GM13977 (cell line): Measurements from ENCODE around the gene TMC6.

Source experiments
- DNase-seq: peaks from one replicate; pipeline ENCODE4 v3.0.0; 2012; ENCODE audit warnings: low spot score
- in situ Hi-C: fragments of 300-500 bp; cut with MboI; formaldehyde crosslinking; loops from one replicate; pipeline ENCODE4 v1.12.0; 2022; ENCODE audit warnings: low sequenced_read_pairs, low pct_unique_long_range_greater_than_20kb, mixed read lengths, inconsistent platforms; ENCODE audit not compliant: unreplicated experiment
- TF ChIP-seq, protein P1 (sequence below): IDR thresholded peaks from 2 replicates; pipeline ENCODE4 v1.5.1; 2012; ENCODE audit warnings: mild to moderate bottlenecking, control low read depth; ENCODE audit not compliant: insufficient read depth; ENCODE audit errors: extremely low read depth, missing control alignments

Gene TMC6

DNA sequence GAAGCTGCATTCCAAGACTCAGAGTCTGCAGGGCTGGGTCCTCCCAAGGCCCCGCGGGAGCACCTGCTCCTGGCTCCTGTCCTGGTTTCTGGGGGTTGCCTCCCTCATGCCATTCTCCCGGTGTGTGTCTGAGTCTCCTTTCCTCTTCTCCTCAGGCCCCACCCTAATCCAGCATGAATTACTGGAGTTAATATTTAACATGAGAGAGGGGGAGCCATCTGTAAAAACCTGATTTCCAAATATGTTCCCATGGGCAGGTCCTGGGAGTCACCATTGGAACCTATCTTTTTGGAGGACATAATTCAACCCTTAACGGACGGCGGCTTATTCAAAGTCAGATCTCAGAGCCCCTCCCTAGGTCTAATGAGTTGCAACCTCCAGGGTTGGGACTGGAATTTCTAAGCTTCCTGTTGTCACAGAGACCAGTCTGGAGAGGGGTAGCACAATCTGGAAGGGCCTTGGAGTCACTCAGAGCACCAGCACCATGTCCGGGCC, 23.0 kb upstream of the TMC6 start:
- in situ Hi-C loops = no loop called here
- DNase-seq = no peak
- TF ChIP-seq, protein P1, sequence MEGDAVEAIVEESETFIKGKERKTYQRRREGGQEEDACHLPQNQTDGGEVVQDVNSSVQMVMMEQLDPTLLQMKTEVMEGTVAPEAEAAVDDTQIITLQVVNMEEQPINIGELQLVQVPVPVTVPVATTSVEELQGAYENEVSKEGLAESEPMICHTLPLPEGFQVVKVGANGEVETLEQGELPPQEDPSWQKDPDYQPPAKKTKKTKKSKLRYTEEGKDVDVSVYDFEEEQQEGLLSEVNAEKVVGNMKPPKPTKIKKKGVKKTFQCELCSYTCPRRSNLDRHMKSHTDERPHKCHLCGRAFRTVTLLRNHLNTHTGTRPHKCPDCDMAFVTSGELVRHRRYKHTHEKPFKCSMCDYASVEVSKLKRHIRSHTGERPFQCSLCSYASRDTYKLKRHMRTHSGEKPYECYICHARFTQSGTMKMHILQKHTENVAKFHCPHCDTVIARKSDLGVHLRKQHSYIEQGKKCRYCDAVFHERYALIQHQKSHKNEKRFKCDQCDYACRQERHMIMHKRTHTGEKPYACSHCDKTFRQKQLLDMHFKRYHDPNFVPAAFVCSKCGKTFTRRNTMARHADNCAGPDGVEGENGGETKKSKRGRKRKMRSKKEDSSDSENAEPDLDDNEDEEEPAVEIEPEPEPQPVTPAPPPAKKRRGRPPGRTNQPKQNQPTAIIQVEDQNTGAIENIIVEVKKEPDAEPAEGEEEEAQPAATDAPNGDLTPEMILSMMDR = no peak

DNA sequence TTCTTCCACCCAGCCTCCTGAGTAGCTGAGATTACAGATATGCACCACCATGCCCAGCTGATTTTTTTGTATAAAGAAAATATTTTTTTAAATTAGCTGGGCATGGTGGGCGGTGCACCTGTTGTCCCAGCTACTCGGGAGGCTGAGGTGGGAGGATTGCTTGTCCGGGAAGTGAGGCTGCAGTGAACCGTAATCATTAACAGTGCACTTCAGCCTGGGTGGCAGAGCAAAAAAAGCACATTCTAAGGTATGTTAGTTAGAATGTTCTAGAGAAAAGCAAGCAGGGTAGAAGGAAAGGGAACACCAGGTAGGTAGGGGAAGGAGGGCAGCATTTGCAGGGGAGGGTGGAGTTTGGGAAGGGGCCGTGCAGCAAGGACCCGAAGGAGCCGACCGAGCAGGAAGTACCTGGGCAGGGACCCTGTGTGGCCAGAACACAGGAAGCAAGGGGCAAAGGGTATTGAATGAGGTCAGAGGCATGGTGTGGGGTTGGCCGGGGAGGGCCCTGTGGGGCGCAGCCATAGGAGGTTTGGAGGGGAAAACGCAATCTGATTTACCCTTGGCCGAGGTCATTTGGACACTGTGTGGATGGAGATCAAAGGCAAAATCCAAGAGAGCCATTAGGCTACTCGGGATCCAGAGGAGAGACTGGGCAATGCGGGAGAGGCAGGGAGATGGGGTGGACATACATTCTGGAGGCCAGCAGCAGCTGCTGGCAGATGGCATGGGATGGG, 19.9 kb upstream of the TMC6 start:
- in situ Hi-C loops = no loop called here
- DNase-seq = no peak

DNA sequence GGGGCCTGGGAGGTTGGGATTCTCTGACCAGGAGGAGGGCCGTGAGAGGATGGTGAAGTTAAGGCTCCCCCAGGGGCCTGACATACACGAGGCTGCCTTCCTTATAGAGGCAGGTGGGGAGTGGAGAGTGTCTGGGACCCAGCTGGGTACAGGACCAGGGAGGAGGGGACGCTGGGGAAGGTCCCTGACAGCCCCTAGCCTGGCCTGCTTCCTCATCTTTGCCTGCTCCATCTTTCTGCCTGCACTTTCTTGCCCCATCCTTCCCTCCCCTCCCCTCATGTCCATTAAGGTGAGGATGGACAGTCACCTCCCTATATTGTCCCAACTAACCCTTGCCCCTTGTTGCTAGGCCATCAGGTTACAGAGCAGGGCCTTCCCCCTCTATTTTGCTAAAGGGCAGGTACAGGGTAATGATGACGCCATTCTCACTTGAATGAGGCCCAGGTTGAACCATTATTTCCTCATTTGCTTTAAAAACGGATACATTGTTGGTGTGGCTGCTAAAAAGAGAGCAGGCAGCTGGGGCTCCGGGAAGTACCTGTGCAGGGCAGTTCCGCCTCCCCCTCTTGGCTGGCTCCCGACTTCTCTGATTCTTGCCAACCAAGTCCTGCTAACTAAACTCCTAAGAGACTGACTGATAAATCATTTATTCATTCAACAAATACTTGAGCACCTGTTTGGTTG, 18.9 kb upstream of the TMC6 start:
- TF ChIP-seq, protein P1 = no peak
- in situ Hi-C loops = no loop called here
- DNase-seq = no peak

More for the DNA sequence above, 19.9 kb upstream of the TMC6 start:
- TF ChIP-seq, protein P1 = no peak

DNA sequence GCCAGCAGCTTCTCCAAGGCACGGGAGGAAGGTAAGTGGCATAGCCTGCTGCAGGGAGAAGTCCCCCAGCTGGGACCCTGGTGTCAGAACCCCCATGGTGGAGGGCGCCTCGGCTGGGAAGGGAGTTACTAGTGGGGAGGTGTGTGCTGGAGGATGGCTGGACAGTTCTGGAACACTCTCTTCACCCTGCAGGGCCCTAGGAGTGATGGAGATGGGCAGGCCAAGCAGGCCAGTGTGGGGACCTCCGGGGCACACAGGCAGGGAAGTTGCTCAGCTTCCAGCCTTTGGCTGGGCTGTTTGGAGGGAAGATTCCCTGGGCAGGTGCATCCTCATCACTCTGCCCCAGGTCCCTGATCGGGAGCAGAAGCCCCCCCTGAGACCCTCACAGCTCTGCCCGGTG, 18.3 kb upstream of the TMC6 start:
- in situ Hi-C loops = no loop called here
- no peak for DNase-seq
- TF ChIP-seq, protein P1 = no peak

DNA sequence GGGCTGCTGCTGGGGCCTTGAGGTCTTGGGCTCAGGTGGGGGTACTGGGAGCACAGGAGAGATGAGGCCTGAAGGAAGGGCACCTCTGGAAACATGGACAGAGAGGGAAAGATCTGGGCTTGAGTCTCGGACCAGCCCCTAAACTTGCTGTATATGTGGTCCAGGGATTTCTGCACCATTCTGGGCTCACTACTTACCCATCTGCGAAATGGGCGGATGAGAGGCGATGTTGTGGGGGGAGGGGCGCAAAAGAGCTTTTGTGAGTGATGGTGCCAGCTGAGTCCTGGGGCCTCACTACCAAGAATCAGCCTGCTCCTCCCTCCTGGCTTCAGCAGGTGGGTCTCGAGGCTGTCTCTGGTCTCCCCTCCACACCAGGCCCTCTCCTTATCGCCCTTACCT, 17.9 kb upstream of the TMC6 start:
- TF ChIP-seq, protein P1 = no peak
- DNase-seq = no peak
- in situ Hi-C loops = no loop called here

DNA sequence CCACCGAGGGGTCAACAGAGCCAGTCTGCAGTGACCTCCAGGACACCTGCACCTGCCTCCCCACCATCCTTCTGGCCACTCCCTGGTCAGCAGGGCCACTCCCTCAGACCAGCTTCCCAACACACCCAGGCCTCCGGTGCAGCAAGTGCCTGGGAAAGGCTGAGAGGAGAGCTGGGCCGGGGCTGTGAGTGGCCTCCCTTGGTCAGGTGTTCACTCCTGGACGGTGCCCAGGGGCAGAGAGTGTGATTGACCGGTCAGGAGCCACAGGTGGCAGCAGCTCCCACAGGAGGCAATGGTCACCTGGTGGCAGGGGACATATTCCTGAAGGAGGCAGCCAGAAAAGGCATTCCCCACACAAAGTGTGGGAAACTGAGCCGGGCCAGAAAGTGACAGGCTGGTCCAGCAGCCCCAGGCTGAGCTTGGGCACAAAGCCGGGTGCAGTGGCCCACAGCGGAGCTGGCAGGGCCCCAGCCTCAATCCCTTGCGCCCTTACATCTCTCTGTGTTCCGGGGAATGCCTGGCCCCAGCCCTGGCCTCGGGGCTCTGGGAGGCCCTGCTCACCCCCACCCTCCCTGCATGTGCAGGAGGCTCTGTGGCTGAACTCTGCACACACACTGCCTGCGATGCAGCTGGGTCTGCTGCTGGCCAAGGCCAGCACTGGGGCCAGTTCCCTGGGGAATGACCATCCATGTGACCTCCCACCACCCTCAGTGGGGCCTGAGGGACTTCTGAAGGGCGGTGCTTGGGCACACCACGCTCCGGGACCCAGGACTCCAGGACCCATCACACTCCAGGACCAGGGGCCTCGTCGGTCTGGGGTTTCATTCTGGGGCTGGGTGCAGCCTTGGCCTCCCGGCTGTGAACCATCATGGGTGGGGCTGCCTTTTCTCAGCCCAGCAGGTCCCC, 16.4 kb upstream of the TMC6 start:
- DNase-seq = no peak
- TF ChIP-seq, protein P1 = no peak
- in situ Hi-C loops = no loop called here
